GM12878 (cell line): ENCODE results near the gene ZNF132. TPM values are rescaled to one million over a fixed set of nuclear protein-coding genes. Genes with fewer than 3 reads are reported as not detected.

Source experiments
- E4F1 ChIP-seq: fragments of 450-650 bp; IDR thresholded peaks from 2 replicates; pipeline ENCODE4 v1.6.1; 2018; ENCODE audit warnings: borderline replicate concordance, mild to moderate bottlenecking; ENCODE audit not compliant: partially characterized antibody
- JUNB ChIP-seq: IDR thresholded peaks from 2 replicates; pipeline ENCODE4 v1.6.1; 2016; ENCODE audit warnings: antibody characterized with exemption, mild to moderate bottlenecking
- MTA2 ChIP-seq: fragments of 450-650 bp; IDR thresholded peaks from 2 replicates; pipeline ENCODE4 v1.6.1; 2016; ENCODE audit warnings: low read depth, mild to moderate bottlenecking, moderate library complexity
- SMAD5 ChIP-seq: IDR thresholded peaks from 2 replicates; pipeline ENCODE4 v1.6.1; 2016; ENCODE audit warnings: antibody characterized with exemption, low read depth
- SP1 ChIP-seq: IDR thresholded peaks from one replicate; pipeline ENCODE4 v1.6.1; 2011; ENCODE audit warnings: low read depth, low read length
- STAT1 ChIP-seq: fragments of 450-650 bp; conservative IDR thresholded peaks from 2 replicates; pipeline ENCODE4 v1.6.1; 2014; ENCODE audit warnings: antibody characterized with exemption, mild to moderate bottlenecking
- ZBTB33 ChIP-seq: fragments of 450-650 bp; IDR thresholded peaks from 2 replicates; pipeline ENCODE4 v1.6.1; 2017; ENCODE audit warnings: mild to moderate bottlenecking
- polyA plus RNA-seq, 11 experiments: library from polyadenylated mRNA; depleted of rRNA in 4 of 11; unstranded in 6 of 11; stranded (reverse) in 5 of 11; fragments of >200 nt; fragmentation: Nextera tagmentation in 4 of 11; fragmentation: Illumina TruSeq in 1 of 11; extraction: Ambion mirVana in 4 of 11; extraction: Trizol in 1 of 11; gene quantifications; 1 replicate in 1 of 11; 2 replicates in 10 of 11; pipeline versions ENCODE4 v1.2.1 to v1.2.3, GENCODE V29; 2011 to 2016; ENCODE audit warnings: inconsistent platforms in 2 of 11, missing spikeins in 2 of 11, low read depth in 1 of 11
- total RNA-seq, 4 experiments: library from RNA; depleted of rRNA in 3 of 4; stranded (reverse); fragments of >200 nt in 3 of 4; fragmentation: Illumina TruSeq in 1 of 4; extraction: Trizol in 1 of 4; gene quantifications; 2 replicates each; pipeline versions ENCODE4 v1.2.1 to v1.2.3, GENCODE V29; 2013 to 2021
- TF ChIP-seq, protein P1 (sequence below): fragments of 450-650 bp; IDR thresholded peaks from 2 replicates; pipeline ENCODE4 v1.6.1; 2014; ENCODE audit warnings: mild to moderate bottlenecking
- TF ChIP-seq, protein P2 (sequence below): IDR thresholded peaks from 2 replicates; pipeline ENCODE4 v1.6.1; 2012; ENCODE audit warnings: low read depth, low read length, improper control_type of control experiment
- TF ChIP-seq, protein P3 (sequence below): fragments of 450-650 bp; formaldehyde crosslinking; IDR thresholded peaks from 2 replicates; pipeline ENCODE4 v1.5.0; 2022; ENCODE audit warnings: mild to moderate bottlenecking, missing genetic modification characterization
- TF ChIP-seq, protein P4 (sequence below): IDR thresholded peaks from 2 replicates; pipeline ENCODE4 v1.6.1; 2012; ENCODE audit warnings: improper control_type of control experiment, low read depth, low read length; ENCODE audit not compliant: insufficient replicate concordance

ZNF132 gene
- total and polyA plus RNA-seq, 10 of the 15 experiments (the other 5 are each of a cell fraction or from before 2014, with no cell fraction given) = 0.56 to 4.0 (median 2.3) TPM

GRCh38 chr19:58439576-58440554 is at the start of gene ZNF132 (continued):
- TF ChIP-seq, protein P1, sequence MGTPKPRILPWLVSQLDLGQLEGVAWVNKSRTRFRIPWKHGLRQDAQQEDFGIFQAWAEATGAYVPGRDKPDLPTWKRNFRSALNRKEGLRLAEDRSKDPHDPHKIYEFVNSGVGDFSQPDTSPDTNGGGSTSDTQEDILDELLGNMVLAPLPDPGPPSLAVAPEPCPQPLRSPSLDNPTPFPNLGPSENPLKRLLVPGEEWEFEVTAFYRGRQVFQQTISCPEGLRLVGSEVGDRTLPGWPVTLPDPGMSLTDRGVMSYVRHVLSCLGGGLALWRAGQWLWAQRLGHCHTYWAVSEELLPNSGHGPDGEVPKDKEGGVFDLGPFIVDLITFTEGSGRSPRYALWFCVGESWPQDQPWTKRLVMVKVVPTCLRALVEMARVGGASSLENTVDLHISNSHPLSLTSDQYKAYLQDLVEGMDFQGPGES = peak; percentile 40; the same call in 1 of the 2 replicates
- TF ChIP-seq, protein P2, sequence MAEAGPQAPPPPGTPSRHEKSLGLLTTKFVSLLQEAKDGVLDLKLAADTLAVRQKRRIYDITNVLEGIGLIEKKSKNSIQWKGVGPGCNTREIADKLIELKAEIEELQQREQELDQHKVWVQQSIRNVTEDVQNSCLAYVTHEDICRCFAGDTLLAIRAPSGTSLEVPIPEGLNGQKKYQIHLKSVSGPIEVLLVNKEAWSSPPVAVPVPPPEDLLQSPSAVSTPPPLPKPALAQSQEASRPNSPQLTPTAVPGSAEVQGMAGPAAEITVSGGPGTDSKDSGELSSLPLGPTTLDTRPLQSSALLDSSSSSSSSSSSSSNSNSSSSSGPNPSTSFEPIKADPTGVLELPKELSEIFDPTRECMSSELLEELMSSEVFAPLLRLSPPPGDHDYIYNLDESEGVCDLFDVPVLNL = no peak
- peak; percentile 53 for TF ChIP-seq E4F1
- TF ChIP-seq, protein P3, sequence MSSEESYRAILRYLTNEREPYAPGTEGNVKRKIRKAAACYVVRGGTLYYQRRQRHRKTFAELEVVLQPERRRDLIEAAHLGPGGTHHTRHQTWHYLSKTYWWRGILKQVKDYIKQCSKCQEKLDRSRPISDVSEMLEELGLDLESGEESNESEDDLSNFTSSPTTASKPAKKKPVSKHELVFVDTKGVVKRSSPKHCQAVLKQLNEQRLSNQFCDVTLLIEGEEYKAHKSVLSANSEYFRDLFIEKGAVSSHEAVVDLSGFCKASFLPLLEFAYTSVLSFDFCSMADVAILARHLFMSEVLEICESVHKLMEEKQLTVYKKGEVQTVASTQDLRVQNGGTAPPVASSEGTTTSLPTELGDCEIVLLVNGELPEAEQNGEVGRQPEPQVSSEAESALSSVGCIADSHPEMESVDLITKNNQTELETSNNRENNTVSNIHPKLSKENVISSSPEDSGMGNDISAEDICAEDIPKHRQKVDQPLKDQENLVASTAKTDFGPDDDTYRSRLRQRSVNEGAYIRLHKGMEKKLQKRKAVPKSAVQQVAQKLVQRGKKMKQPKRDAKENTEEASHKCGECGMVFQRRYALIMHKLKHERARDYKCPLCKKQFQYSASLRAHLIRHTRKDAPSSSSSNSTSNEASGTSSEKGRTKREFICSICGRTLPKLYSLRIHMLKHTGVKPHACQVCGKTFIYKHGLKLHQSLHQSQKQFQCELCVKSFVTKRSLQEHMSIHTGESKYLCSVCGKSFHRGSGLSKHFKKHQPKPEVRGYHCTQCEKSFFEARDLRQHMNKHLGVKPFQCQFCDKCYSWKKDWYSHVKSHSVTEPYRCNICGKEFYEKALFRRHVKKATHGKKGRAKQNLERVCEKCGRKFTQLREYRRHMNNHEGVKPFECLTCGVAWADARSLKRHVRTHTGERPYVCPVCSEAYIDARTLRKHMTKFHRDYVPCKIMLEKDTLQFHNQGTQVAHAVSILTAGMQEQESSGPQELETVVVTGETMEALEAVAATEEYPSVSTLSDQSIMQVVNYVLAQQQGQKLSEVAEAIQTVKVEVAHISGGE (CRISPR knock-in tag) = no peak
- TF ChIP-seq MTA2 = no peak
- no peak for TF ChIP-seq SMAD5
- no peak for TF ChIP-seq JUNB
- TF ChIP-seq ZBTB33 = no peak
- TF ChIP-seq SP1 = peak; percentile 57
- TF ChIP-seq, protein P4, sequence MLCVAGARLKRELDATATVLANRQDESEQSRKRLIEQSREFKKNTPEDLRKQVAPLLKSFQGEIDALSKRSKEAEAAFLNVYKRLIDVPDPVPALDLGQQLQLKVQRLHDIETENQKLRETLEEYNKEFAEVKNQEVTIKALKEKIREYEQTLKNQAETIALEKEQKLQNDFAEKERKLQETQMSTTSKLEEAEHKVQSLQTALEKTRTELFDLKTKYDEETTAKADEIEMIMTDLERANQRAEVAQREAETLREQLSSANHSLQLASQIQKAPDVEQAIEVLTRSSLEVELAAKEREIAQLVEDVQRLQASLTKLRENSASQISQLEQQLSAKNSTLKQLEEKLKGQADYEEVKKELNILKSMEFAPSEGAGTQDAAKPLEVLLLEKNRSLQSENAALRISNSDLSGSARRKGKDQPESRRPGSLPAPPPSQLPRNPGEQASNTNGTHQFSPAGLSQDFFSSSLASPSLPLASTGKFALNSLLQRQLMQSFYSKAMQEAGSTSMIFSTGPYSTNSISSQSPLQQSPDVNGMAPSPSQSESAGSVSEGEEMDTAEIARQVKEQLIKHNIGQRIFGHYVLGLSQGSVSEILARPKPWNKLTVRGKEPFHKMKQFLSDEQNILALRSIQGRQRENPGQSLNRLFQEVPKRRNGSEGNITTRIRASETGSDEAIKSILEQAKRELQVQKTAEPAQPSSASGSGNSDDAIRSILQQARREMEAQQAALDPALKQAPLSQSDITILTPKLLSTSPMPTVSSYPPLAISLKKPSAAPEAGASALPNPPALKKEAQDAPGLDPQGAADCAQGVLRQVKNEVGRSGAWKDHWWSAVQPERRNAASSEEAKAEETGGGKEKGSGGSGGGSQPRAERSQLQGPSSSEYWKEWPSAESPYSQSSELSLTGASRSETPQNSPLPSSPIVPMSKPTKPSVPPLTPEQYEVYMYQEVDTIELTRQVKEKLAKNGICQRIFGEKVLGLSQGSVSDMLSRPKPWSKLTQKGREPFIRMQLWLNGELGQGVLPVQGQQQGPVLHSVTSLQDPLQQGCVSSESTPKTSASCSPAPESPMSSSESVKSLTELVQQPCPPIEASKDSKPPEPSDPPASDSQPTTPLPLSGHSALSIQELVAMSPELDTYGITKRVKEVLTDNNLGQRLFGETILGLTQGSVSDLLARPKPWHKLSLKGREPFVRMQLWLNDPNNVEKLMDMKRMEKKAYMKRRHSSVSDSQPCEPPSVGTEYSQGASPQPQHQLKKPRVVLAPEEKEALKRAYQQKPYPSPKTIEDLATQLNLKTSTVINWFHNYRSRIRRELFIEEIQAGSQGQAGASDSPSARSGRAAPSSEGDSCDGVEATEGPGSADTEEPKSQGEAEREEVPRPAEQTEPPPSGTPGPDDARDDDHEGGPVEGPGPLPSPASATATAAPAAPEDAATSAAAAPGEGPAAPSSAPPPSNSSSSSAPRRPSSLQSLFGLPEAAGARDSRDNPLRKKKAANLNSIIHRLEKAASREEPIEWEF = no peak
- no peak; the same call in 1 of the 2 replicates for TF ChIP-seq STAT1
